ENCODE results near the gene AUTS2. TPM values are rescaled to one million over a fixed set of nuclear protein-coding genes. Genes with fewer than 3 reads are reported as not detected.

AUTS2 gene
- total and polyA plus RNA-seq, 2 of the 8 experiments (the other 6 are each of a cell fraction or from before 2014, with no cell fraction given) = 25.9 to 101 TPM

DNA sequence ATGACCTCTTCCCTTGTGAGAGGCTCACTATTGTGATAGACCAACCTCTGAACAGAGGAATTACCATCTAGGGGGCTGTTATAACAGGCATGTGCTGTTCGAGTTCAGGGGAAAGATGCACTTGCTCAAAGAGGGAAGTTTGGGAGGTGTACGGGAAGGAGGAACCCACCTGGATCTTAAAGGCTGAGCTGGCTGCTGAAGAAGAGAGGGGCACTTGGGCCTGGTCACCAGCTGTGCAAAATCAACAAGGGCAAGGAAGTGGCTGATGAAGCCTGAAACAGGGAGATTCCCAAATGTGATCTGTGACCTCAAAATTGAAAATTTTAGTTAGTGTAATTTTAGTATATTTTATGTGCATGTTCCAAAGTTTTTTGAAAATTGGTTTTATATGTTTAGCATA lies 407.2 kb downstream of the AUTS2 start:
- FAIRE-seq = no peak
- no peak overlapping the region for H3K27ac ChIP-seq (ENCODE audit: low read depth, low read length)
- POLR2A ChIA-PET (ENCODE audit: partially characterized antibody) = no interaction called here

More for the DNA sequence above, 407.2 kb downstream of the AUTS2 start:
- no peaks in the 10 kb centered on the region for H3K36me3 ChIP-seq (ENCODE audit: control insufficient read depth in 2 of 4, insufficient read depth in 4 of 4, low read length in 3 of 4)
- DNase-seq (ENCODE audit: low read depth in 1 of 2, low spot score in 2 of 2) = no peak
- no peaks in the 10 kb centered on the region for H3K9me3 ChIP-seq (ENCODE audit: insufficient read depth in 2 of 2, low read depth in 1 of 2, low read length in 1 of 2)
- no peak overlapping the region for H3K4me3 ChIP-seq (ENCODE audit: extremely low read depth in 1 of 4, insufficient read depth in 2 of 4, low read depth in 3 of 4, low read length in 4 of 4)
- no peak overlapping the region for H3K4me2 ChIP-seq (ENCODE audit: insufficient read depth in 1 of 2, low read depth in 2 of 2, low read length in 2 of 2)
- no peak overlapping the region for H2BK12ac ChIP-seq (ENCODE audit: low read depth, low read length)
- 0 out of 7 replicates have a peak, but pooled peaks cover 0 to 2% (median 0%) of the 10 kb centered on the region in 4 experiments for H3K4me1 ChIP-seq (replicated peaks in 1 of 4; ENCODE audit: control insufficient read depth in 3 of 4, insufficient read depth in 4 of 4, low read length in 3 of 4)
- no peak overlapping the region for H2BK15ac ChIP-seq (ENCODE audit: low read length)
- H3K18ac ChIP-seq (ENCODE audit: extremely low read depth, low read length) = no peak overlapping the region
- H3K79me1 ChIP-seq (ENCODE audit: low read depth, low read length) = no peaks in the 10 kb centered on the region
- no peak overlapping the region for H4K5ac ChIP-seq (ENCODE audit: insufficient read length, low read depth, low read length)
- no peak overlapping the region for H2AK5ac ChIP-seq (ENCODE audit: low read depth, low read length)
- no peak overlapping the region for H2BK5ac ChIP-seq (ENCODE audit: low read depth, low read length)
- WGBS, 2 experiments (ENCODE audit: extremely low coverage in 1 of 2, insufficient coverage in 1 of 2, insufficient read length in 1 of 2, insufficient replicate concordance in 2 of 2, low coverage in 1 of 2, low lambda C conversion rate in 2 of 2, missing lambda C conversion rate in 1 of 2) = 62% methylated on average over 2 of the region's 2 CpGs; no CpG with 5 or more reads in 1 of the 2 experiments
- H3K79me2 ChIP-seq (ENCODE audit: control insufficient read depth in 1 of 2, insufficient read depth in 2 of 2, low read length in 2 of 2) = no peaks in the 10 kb centered on the region
- H3K56ac ChIP-seq (replicated peaks; ENCODE audit: insufficient read length, low read depth, low read length) = no peak overlapping the region
- H3K14ac ChIP-seq (ENCODE audit: insufficient read length) = no peak overlapping the region
- H2BK20ac ChIP-seq (ENCODE audit: low read length) = no peak overlapping the region
- H4K8ac ChIP-seq (ENCODE audit: extremely low read depth, insufficient read depth, low read length) = no peak overlapping the region
- H2AFZ ChIP-seq (ENCODE audit: low read length) = no peak overlapping the region
- H3K23me2 ChIP-seq (ENCODE audit: low read depth, low read length) = no peaks in the 10 kb centered on the region
- TF ChIP-seq JUND (IDR thresholded peaks at IDR 0.05; ENCODE audit: low read length) (no peak), EZH2 (IDR thresholded peaks at IDR 0.05; ENCODE audit: low read depth, low read length, severe bottlenecking) (no peak), YY1 (IDR thresholded peaks at IDR 0.05; ENCODE audit: low read depth, low read length) (no peak), KDM1A (IDR thresholded peaks at IDR 0.05; ENCODE audit: borderline replicate concordance, low read length) (no peak), CBX8 (IDR thresholded peaks at IDR 0.05; ENCODE audit: borderline replicate concordance, low read depth, low read length) (no peak), PHF8 (conservative IDR thresholded peaks at IDR 0.05; ENCODE audit: low read depth, low read length) (no peak), SIX5 (IDR thresholded peaks at IDR 0.05; ENCODE audit: low read depth, low read length) (no peak), TAF7 (optimal IDR thresholded peaks at IDR 0.05; ENCODE audit: borderline replicate concordance, low read depth, low read length) (no peak), SP4 (IDR thresholded peaks at IDR 0.05; ENCODE audit: low read length) (no peak), FOSL1 (IDR thresholded peaks at IDR 0.05; ENCODE audit: insufficient read depth, low read depth, low read length) (no peak), SP2 (IDR thresholded peaks at IDR 0.05; ENCODE audit: low read length) (no peak)
- TF ChIP-seq, protein P1, sequence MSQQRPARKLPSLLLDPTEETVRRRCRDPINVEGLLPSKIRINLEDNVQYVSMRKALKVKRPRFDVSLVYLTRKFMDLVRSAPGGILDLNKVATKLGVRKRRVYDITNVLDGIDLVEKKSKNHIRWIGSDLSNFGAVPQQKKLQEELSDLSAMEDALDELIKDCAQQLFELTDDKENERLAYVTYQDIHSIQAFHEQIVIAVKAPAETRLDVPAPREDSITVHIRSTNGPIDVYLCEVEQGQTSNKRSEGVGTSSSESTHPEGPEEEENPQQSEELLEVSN (IDR thresholded peaks at IDR 0.05) = no peak
- CTCF ChIA-PET (ENCODE audit: partially characterized antibody) = interaction anchor here (1.1 kb wide), 1 partner anchor 9 kb away, joined by 3 read pairs; no protein-coding TSS in a partner anchor
- H3K9ac ChIP-seq (replicated peaks in 1 of 4; ENCODE audit: extremely low read depth in 1 of 4, low read depth in 3 of 4, low read length in 3 of 4) = no peak overlapping the region
- H3K27me3 ChIP-seq (replicated peaks in 1 of 4; ENCODE audit: control insufficient read depth in 3 of 4, extremely low read depth in 1 of 4, insufficient read depth in 3 of 4, low read length in 3 of 4) = no peaks in the 10 kb centered on the region
- H3K4ac ChIP-seq (replicated peaks; ENCODE audit: insufficient read length, low read depth, low read length) = no peak overlapping the region
- H4K20me1 ChIP-seq (replicated peaks in 1 of 2; ENCODE audit: control insufficient read depth in 1 of 2, insufficient read depth in 2 of 2, low read length in 2 of 2) = no peaks in the 10 kb centered on the region
- no peak overlapping the region for H2BK120ac ChIP-seq (replicated peaks; ENCODE audit: low read depth, low read length)
- no peak overlapping the region for H4K91ac ChIP-seq (replicated peaks; ENCODE audit: insufficient read length, low read length)
- no peak overlapping the region for H3K23ac ChIP-seq (ENCODE audit: insufficient read length)
